HepG2 (cell line): ENCODE data around the gene TOMM7. TPM values are rescaled to one million over a fixed set of nuclear protein-coding genes. Genes with fewer than 3 reads are reported as not detected.
A peak's percentile ranks its signal among the peaks of the same experiment; 100 is the strongest.
"Not testable (repeated sequence)": the region's sequence is repeated elsewhere in the genome, so short reads cannot be mapped to it uniquely, and the experiment has no call there.

Experiments used
- ATAC-seq: fragments of 200-7000 bp; cut with Tn5 transposase; 3 replicates; pipeline ENCODE4 v1.9.1; 2020; ENCODE audit warnings: mild to moderate bottlenecking, moderate library complexity
- BruUV-seq: library from RNA; stranded (reverse); fragments of 400-500 nt; replicated peaks from 2 replicates; lab custom pipeline; 2021; lab: Mats Ljungman, UMichigan
- CTCF ChIA-PET: fragments of 300-600 bp; formaldehyde crosslinking; extraction: SDS; loops from one replicate; lab custom pipeline; 2021; ENCODE audit warnings: low total read pairs, inconsistent platforms, low intra/inter-chr PET ratio; lab: Yijun Ruan, JAX
- POLR2A ChIA-PET: fragments of 350-600 bp; sonication (Branson Sonifier 250); formaldehyde crosslinking; loops from one replicate; lab custom pipeline; 2020; ENCODE audit warnings: antibody characterized with exemption, inconsistent platforms; lab: Yijun Ruan, JAX
- DNase-seq: peaks from one replicate; pipeline ENCODE4 v3.0.0-alpha.2; 2015; ENCODE audit warnings: low spot score
- FAIRE-seq: peaks from 3 replicates; lab custom pipeline; 2011; peaks lifted over from hg19 to GRCh38; lab: Jason Lieb, UNC
- H2AFZ ChIP-seq: one replicate; pipeline ENCODE4 v1.6.1; 2011; ENCODE audit warnings: low read length, inconsistent platforms
- H3K27ac ChIP-seq: fragments of 300-600 bp; 3 replicates; pipeline ENCODE4 v1.8.0; 2011; ENCODE audit warnings: mixed run types, mild to moderate bottlenecking, mixed read lengths, low read length, inconsistent platforms; ENCODE audit not compliant: insufficient read depth; ENCODE audit errors: extremely low read length
- H3K27me3 ChIP-seq, 2 experiments: fragments of 200-600 bp in 1 of 2; 2 replicates in 1 of 2; 3 replicates in 1 of 2; pipeline versions ENCODE4 v1.6.0 to v1.8.0; 2011; ENCODE audit warnings: low read length in 2 of 2, mild to moderate bottlenecking in 2 of 2, moderate library complexity in 2 of 2, inconsistent platforms in 1 of 2; ENCODE audit not compliant: insufficient read depth in 2 of 2, control insufficient read depth in 1 of 2
- H3K36me3 ChIP-seq, 2 experiments: fragments of 200-600 bp in 1 of 2; replicated peaks in 1 of 2; 2 replicates in 1 of 2; 3 replicates in 1 of 2; pipeline versions ENCODE4 v1.5.1 to v1.8.0; 2011; ENCODE audit warnings: low read length in 2 of 2, inconsistent platforms in 1 of 2; ENCODE audit not compliant: insufficient read depth in 2 of 2, control insufficient read depth in 1 of 2
- H3K4me1 ChIP-seq: 2 replicates; pipeline ENCODE4 v1.5.1; 2012; ENCODE audit warnings: low read length, inconsistent platforms; ENCODE audit not compliant: insufficient read depth
- H3K4me2 ChIP-seq: 2 replicates; pipeline ENCODE4 v1.6.0; 2011; ENCODE audit warnings: low read depth, low read length, inconsistent platforms
- H3K4me3 ChIP-seq, 3 experiments: fragments of 200-600 bp in 1 of 3; sonication (generic), shearing (Covaris generic) in 1 of 3; replicated peaks in 1 of 3; 2 replicates each; pipeline ENCODE4 v1.5.1; 2011 to 2016; ENCODE audit warnings: low read length in 3 of 3, inconsistent platforms in 2 of 3, low read depth in 2 of 3, mild to moderate bottlenecking in 2 of 3, control low read depth in 1 of 3, mixed read lengths in 1 of 3; ENCODE audit not compliant: insufficient read depth in 1 of 3
- H3K79me2 ChIP-seq: one replicate; pipeline ENCODE4 v1.6.1; 2011; ENCODE audit warnings: low read length, inconsistent platforms; ENCODE audit not compliant: insufficient read depth
- H3K9ac ChIP-seq: 2 replicates; pipeline ENCODE4 v1.6.0; 2011; ENCODE audit warnings: mild to moderate bottlenecking, low read depth, low read length, inconsistent platforms; ENCODE audit not compliant: insufficient read depth
- H3K9me3 ChIP-seq: 2 replicates; pipeline ENCODE4 v1.5.1; 2012; ENCODE audit warnings: mild to moderate bottlenecking, low read length
- H4K20me1 ChIP-seq: 2 replicates; pipeline ENCODE4 v1.6.0; 2011; ENCODE audit warnings: inconsistent platforms, mild to moderate bottlenecking, low read length, moderate library complexity; ENCODE audit not compliant: insufficient read depth
- MAFG ChIP-seq: sonication (generic); formaldehyde crosslinking; IDR thresholded peaks from 2 replicates; pipeline ENCODE4 v1.5.1; 2020; ENCODE audit warnings: mild to moderate bottlenecking, missing genetic modification reagents
- MEIS1 ChIP-seq: sonication (generic); formaldehyde crosslinking; IDR thresholded peaks from 2 replicates; pipeline ENCODE4 v1.9.0; 2021; ENCODE audit warnings: mild to moderate bottlenecking, missing genetic modification reagents, moderate library complexity, borderline replicate concordance
- NFE2L2 ChIP-seq: fragments of 150-350 bp; IDR thresholded peaks from 2 replicates; pipeline ENCODE4 v1.6.1; 2014; ENCODE audit warnings: low read length
- NR2C2 ChIP-seq: sonication (generic); formaldehyde crosslinking; IDR thresholded peaks from 2 replicates; pipeline ENCODE4 v1.4.0; 2020; ENCODE audit warnings: missing genetic modification reagents, mild to moderate bottlenecking, moderate library complexity, borderline replicate concordance
- RARA ChIP-seq: IDR thresholded peaks from 2 replicates; pipeline ENCODE4 v1.6.1; 2016; ENCODE audit warnings: missing genetic modification reagents, missing compliant biosample characterization
- SIX1 ChIP-seq: sonication (generic); formaldehyde crosslinking; IDR thresholded peaks from 2 replicates; pipeline ENCODE4 v1.4.0; 2020; ENCODE audit warnings: missing genetic modification reagents, borderline replicate concordance
- ZNF10 ChIP-seq: sonication (generic); formaldehyde crosslinking; IDR thresholded peaks from 2 replicates; pipeline ENCODE4 v1.4.0; 2020; ENCODE audit warnings: mild to moderate bottlenecking, low read depth, missing genetic modification reagents, borderline replicate concordance
- ZNF841 ChIP-seq: sonication (generic); formaldehyde crosslinking; IDR thresholded peaks from 2 replicates; pipeline ENCODE4 v1.8.1; 2023; ENCODE audit warnings: missing genetic modification reagents, borderline replicate concordance
- WGBS: methylation state at CpG from one replicate; pipeline ENCODE4 v1.1.6; 2017; ENCODE audit warnings: low lambda C conversion rate; 5-methylcytosine and 5-hydroxymethylcytosine counted together
- in situ Hi-C: cut with HindIII; loops from 2 replicates; pipeline ENCODE4 v1.10.0; 2017; ENCODE audit warnings: low pct_unique_long_range_greater_than_20kb; ENCODE audit not compliant: extremely low pct_ligation_motif_present
- intact Hi-C: fragments of 100-400 bp; cut with micrococcal nuclease; formaldehyde crosslinking; loops from one replicate; pipeline ENCODE4 v1.10.0; 2022; ENCODE audit not compliant: unreplicated experiment
- polyA plus RNA-seq, 8 experiments: library from polyadenylated mRNA; depleted of rRNA in 3 of 8; stranded (reverse) in 7 of 8; unstranded in 1 of 8; fragments of >200 nt; fragmentation: Illumina TruSeq in 4 of 8; extraction: Trizol in 4 of 8; gene quantifications; 2 replicates each; pipeline versions ENCODE4 v1.2.1 to v1.2.3, GENCODE V29; 2011 to 2016; ENCODE audit warnings: low read depth in 4 of 8, missing spikeins in 1 of 8, mixed read lengths in 1 of 8; ENCODE audit not compliant: insufficient read depth in 1 of 8
- total RNA-seq, 5 experiments: library from RNA; depleted of rRNA; stranded (reverse); fragments of >200 nt; fragmentation: Illumina TruSeq; extraction: Trizol; gene quantifications; 2 replicates each; pipeline ENCODE4 v1.2.3, GENCODE V29; 2016; ENCODE audit warnings: low read depth in 1 of 5
- TF ChIP-seq, protein P1 (sequence below): sonication (generic); formaldehyde crosslinking; IDR thresholded peaks from 2 replicates; pipeline ENCODE4 v1.5.1; 2020; ENCODE audit warnings: mild to moderate bottlenecking, missing genetic modification reagents, borderline replicate concordance

TOMM7 gene
- total and polyA plus RNA-seq, 2 of the 13 experiments (the other 11 are each of a cell fraction or from before 2014, with no cell fraction given), result 251 to 369 TPM

DNA sequence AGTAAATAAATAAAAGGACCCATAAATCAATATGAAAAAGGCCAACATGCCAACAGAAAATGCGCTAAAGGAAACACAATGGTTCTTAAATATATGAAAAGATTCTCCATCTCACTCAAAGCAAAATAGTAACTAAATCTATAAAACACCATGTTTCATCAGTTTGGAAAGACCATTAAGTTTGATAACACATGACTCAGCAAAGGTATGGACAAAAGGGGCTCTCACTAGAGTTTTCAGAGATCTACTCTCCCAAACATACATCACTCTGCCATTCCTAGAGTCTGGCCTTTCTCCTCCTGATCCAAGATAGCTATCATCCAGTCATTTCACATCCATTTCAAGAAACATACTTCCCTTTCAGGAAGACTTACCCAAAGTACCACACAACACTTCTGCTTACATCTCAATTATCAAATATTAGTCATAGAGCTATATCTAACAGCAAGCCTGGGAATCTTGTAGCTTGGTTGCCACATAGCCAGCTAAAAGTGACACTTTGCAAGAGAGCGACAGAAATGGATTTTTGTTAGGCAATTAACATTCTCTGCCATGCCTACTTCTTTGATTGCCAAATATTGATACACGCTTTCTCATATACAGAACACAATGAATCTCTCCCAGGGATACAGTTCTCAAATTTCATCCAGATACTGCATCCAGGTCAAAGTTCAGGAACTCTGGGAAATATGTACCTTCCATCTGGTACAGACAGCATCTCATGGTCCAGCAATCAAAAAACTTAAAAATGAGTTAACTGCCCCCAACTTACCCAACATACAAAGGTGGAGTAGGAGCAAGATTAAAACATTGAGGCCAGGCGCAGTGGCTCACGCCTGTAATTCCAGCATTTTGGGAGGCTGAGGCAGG, 28.8 kb downstream of the TOMM7 start (continued):
- TF ChIP-seq MEIS1 (no peak), NFE2L2 (peak; percentile 49), ZNF841 (CRISPR knock-in tag) (no peak), MAFG (CRISPR knock-in tag) (no peak), SIX1 (peak; percentile 27; the same call in 1 of the 2 replicates), NR2C2 (CRISPR knock-in tag) (peak; percentile 63)

DNA sequence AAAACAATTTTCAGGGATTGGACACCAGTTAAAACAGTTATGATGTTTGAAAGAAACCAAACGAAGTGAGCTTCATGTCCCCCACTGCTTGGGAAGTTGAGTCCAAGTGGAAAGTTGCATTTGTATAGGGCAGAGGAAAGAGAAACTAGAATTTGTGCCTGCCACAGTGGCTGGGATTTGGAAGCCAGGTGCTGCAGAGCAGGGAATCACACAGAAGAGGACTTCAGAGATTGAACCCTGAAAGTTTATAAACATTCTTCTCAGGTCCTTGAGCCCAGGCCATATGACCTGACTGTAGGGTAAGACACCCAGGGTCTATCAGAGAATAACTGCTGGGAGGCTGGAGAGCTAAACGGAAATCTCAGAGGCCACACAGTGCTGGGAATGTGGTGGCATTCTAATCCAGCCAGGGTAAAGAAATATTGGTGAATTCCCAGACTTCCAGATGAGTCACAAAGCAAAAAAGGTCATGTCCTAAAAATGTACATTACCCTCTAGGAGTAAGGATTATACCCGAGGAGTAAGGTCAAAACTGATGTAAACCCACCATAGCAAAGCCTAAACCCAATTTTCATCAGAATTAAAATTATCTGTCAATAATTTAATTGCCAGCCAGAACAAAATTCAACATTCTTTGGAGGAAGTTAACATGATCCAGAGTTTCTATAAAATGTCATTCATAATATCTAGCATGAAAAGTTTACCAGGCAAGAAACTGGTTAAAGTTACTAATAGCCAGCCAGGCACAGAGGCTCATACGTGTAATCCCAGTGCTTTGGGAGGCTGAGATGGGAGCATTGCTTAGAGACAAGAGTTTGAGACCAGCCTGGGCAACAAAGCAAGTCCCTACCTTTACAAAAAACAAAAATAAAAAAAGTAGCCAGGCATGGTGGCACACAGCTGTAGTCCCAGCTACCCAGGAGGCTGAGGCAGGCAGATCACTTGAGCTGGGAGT, 31.2 kb downstream of the TOMM7 start:
- CTCF ChIA-PET, result no interaction called here
- BruUV-seq, result no TSS peak
- H2AFZ ChIP-seq, result no peak overlapping the region
- H4K20me1 ChIP-seq, result no peaks in the 10 kb centered on the region
- 60% methylated on average over 4 of the region's 4 CpGs for WGBS
- DNase-seq, result no peak
- no peaks in the 10 kb centered on the region for H3K9me3 ChIP-seq
- H3K4me1 ChIP-seq, result peaks cover 55% of the 10 kb centered on the region
- POLR2A ChIA-PET, result no interaction called here
- H3K27ac ChIP-seq, result no peak overlapping the region
- no peaks in the 10 kb centered on the region for H3K27me3 ChIP-seq
- intact Hi-C loops (no loop called here), in situ Hi-C loops (no loop called here)
- ATAC-seq, result no peak; the same call in 2 of the 3 replicates
- FAIRE-seq, result no peak
- no peak overlapping the region for H3K9ac ChIP-seq
- no peaks in the 10 kb centered on the region for H3K36me3 ChIP-seq
- H3K4me3 ChIP-seq, result no peak overlapping the region
- H3K79me2 ChIP-seq, result no peaks in the 10 kb centered on the region
- no peak overlapping the region for H3K4me2 ChIP-seq
- TF ChIP-seq ZNF10 (CRISPR knock-in tag) (no peak), RARA (CRISPR knock-in tag) (peak; percentile 32; the same call in 1 of the 2 replicates)
- TF ChIP-seq, protein P1, sequence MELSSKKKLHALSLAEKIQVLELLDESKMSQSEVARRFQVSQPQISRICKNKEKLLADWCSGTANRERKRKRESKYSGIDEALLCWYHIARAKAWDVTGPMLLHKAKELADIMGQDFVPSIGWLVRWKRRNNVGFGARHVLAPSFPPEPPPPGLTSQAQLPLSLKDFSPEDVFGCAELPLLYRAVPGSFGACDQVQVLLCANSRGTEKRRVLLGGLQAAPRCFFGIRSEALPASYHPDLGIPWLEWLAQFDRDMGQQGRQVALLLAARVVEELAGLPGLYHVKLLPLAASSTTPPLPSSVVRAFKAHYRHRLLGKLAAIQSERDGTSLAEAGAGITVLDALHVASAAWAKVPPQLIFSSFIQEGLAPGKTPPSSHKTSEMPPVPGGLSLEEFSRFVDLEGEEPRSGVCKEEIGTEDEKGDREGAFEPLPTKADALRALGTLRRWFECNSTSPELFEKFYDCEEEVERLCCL (CRISPR knock-in tag), result no peak

DNA sequence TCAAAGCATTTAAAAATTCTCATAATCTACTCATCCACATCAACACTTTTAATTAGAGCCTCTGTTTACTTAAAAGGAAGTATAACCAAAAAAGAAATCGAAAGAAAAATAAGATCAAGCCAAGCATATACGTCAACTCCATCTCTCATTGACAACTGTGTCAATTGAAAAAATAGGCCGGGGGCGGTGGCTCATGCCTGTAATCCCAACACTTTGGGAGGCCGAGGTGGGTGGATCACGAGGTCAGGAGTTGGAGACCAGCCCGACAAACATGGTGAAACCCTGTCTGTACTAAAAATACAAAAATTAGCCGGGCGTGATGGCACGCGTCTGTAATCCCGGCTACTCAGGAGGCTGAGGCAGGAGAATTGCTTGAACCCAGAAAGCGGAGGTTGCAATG, 32.0 kb downstream of the TOMM7 start:
- H3K27ac ChIP-seq, H4K20me1 ChIP-seq, H3K79me2 ChIP-seq, ATAC-seq, POLR2A ChIA-PET, H3K27me3 ChIP-seq, CTCF ChIA-PET, FAIRE-seq, DNase-seq, BruUV-seq, H3K9me3 ChIP-seq, H3K4me2 ChIP-seq, in situ Hi-C loops, H3K4me3 ChIP-seq, intact Hi-C loops, H2AFZ ChIP-seq, H3K36me3 ChIP-seq, H3K9ac ChIP-seq: not testable (repeated sequence)
- WGBS, result 92% methylated on average over 13 of the region's 13 CpGs
- H3K4me1 ChIP-seq, result peaks cover 62% of the 10 kb centered on the region
